Gastroesophageal sphincter (tissue), 3 donors: ENCODE measurements around the gene UBE2B.

ENCODE experiments used
- CTCF ChIP-seq, 4 experiments: fragments of 200-600 bp in 2 of 4; fragments of 450-650 bp in 2 of 4; sonication (generic) in 1 of 4; IDR thresholded peaks; one replicate each; pipeline ENCODE4 v1.5.1; 2017 to 2019; ENCODE audit warnings: antibody characterized with exemption in 4 of 4, mild to moderate bottlenecking in 2 of 4, moderate library complexity in 2 of 4
- POLR2A ChIP-seq, 2 donors: fragments of 450-650 bp; IDR thresholded peaks; one replicate each; pipeline ENCODE4 v1.6.1; 2017; ENCODE audit warnings: antibody characterized with exemption in 2 of 2, mild to moderate bottlenecking in 2 of 2, moderate library complexity in 1 of 2

GRCh38 chr5:134409321-134409720, 38.0 kb downstream of the UBE2B start:
- TF ChIP-seq CTCF (IDR thresholded peaks at IDR 0.05) (no peak), POLR2A (IDR thresholded peaks at IDR 0.05) (no peak)
